Measurements from ENCODE around the gene CCDC149. TPM values are rescaled to one million over a fixed set of nuclear protein-coding genes. Genes with fewer than 3 reads are reported as not detected.

Gene CCDC149
- total RNA-seq, 1 experiment from 2014 or later = 5.3 TPM

DNA sequence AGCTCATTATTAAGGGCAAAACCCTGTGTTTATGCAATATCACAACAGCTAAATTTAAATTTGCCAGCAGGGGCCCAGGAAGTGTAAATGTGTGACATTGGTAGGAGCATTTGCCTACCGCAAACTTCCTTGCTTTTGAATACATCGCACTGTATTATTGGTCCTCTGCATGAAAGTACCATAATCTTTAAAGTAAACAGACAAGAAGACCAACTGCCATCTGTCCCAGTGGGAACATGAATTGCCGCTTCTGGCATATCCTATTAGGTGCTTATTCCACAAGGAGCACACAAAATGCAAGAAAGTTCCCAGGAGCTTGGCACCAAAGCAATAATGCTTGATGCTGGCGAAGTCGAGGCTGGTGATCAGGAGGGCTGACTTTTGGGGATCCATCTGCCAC, 66.1 kb downstream of the CCDC149 start:
- no peaks in the 10 kb centered on the region for H3K9me2 ChIP-seq (ENCODE audit: insufficient read depth)
- no peaks in the 10 kb centered on the region for H3K36me3 ChIP-seq (ENCODE audit: control insufficient read depth in 1 of 2, insufficient read depth in 2 of 2, low read length in 2 of 2)
- CTCF ChIA-PET = no interaction called here
- no peak overlapping the region for H3K4me2 ChIP-seq (ENCODE audit: low read length)
- H3K9me3 ChIP-seq (ENCODE audit: control insufficient read depth in 1 of 2, insufficient read depth in 1 of 2, low read depth in 1 of 2, low read length in 2 of 2) = no peaks in the 10 kb centered on the region
- H3K9ac ChIP-seq (ENCODE audit: low read length) = no peak overlapping the region
- BruUV-seq (replicated peaks) = no TSS peak
- POLR2A ChIA-PET = no interaction called here
- no peaks in the 10 kb centered on the region for H4K20me1 ChIP-seq (ENCODE audit: insufficient read depth)
- H3K79me2 ChIP-seq (ENCODE audit: insufficient read depth, low read length) = no peaks in the 10 kb centered on the region
- ATAC-seq (no peak), DNase-seq (ENCODE audit: low read depth, low spot score) (no peak)
- H3K27me3 ChIP-seq (ENCODE audit: insufficient read depth, low read length) = no peaks in the 10 kb centered on the region
- peaks cover 0 to 8% of the 10 kb centered on the region in 2 experiments; a peak in 2 of 4 replicates for H3K4me1 ChIP-seq (ENCODE audit: control insufficient read depth in 1 of 2, insufficient read depth in 2 of 2, low read length in 2 of 2)
- H3K27ac ChIP-seq (ENCODE audit: low read depth, low read length) = no peak overlapping the region
- intact Hi-C loops (cut with micrococcal nuclease) = no loop called here
- RAD21 ChIA-PET (ENCODE audit: low non-redundant PET in 1 of 2, low total read pairs in 2 of 2, uncharacterized antibody in 2 of 2, unreplicated experiment in 2 of 2) = no interaction called here
- no peak overlapping the region for H2AFZ ChIP-seq (ENCODE audit: low read depth, low read length, poor library complexity, severe bottlenecking)
- TF ChIP-seq POLR2AphosphoS5 (IDR thresholded peaks at IDR 0.05; ENCODE audit: low read depth, low read length) (no peak), RAD21 (IDR thresholded peaks at IDR 0.05; ENCODE audit: low read depth) (no peak), JUND (IDR thresholded peaks at IDR 0.05) (no peak)
- TF ChIP-seq, protein P1, sequence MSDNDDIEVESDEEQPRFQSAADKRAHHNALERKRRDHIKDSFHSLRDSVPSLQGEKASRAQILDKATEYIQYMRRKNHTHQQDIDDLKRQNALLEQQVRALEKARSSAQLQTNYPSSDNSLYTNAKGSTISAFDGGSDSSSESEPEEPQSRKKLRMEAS (IDR thresholded peaks at IDR 0.05) = no peak
- no peak overlapping the region for H3K4me3 ChIP-seq (replicated peaks in 1 of 2; ENCODE audit: low read depth in 1 of 2, low read length in 2 of 2)

DNA sequence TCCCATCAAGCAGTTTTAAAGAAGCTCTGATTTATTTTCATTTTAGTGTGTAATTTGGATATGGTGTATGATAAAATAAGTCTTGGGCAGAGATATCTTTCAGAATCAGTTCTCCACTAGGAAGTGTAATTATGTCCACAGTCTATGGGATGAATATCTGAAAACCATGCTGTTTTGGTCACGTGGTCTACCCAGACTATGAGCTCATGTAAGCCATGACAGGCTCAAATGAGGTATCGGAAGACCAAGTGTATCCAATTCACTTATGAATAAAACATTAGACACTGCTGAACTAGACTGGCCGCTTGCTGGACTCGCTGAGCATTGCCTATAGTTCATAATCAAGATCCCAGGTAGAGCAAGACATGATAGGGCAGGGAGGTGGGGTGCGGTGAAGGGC, 66.9 kb downstream of the CCDC149 start:
- H3K79me2 ChIP-seq (ENCODE audit: insufficient read depth, low read length) = no peaks in the 10 kb centered on the region
- H3K4me1 ChIP-seq (ENCODE audit: control insufficient read depth in 1 of 2, insufficient read depth in 2 of 2, low read length in 2 of 2) = peaks cover 0 to 5% of the 10 kb centered on the region in 2 experiments; a peak in 2 of 4 replicates
- H3K27me3 ChIP-seq (ENCODE audit: insufficient read depth, low read length) = no peaks in the 10 kb centered on the region
- RAD21 ChIA-PET (ENCODE audit: low non-redundant PET in 1 of 2, low total read pairs in 2 of 2, uncharacterized antibody in 2 of 2, unreplicated experiment in 2 of 2) = no interaction called here
- no peaks in the 10 kb centered on the region for H3K36me3 ChIP-seq (ENCODE audit: control insufficient read depth in 1 of 2, insufficient read depth in 2 of 2, low read length in 2 of 2)
- DNase-seq (ENCODE audit: low read depth, low spot score) (no peak), ATAC-seq (no peak)
- POLR2A ChIA-PET = no interaction called here
- no peaks in the 10 kb centered on the region for H3K9me3 ChIP-seq (ENCODE audit: control insufficient read depth in 1 of 2, insufficient read depth in 1 of 2, low read depth in 1 of 2, low read length in 2 of 2)
- H3K4me3 ChIP-seq (replicated peaks in 1 of 2; ENCODE audit: low read depth in 1 of 2, low read length in 2 of 2) = no peak overlapping the region
- no peak overlapping the region for H3K27ac ChIP-seq (ENCODE audit: low read depth, low read length)
- no peak overlapping the region for H3K4me2 ChIP-seq (ENCODE audit: low read length)
- intact Hi-C loops (cut with micrococcal nuclease) = no loop called here
- CTCF ChIA-PET = no interaction called here
- no peak overlapping the region for H2AFZ ChIP-seq (ENCODE audit: low read depth, low read length, poor library complexity, severe bottlenecking)
- no peaks in the 10 kb centered on the region for H3K9me2 ChIP-seq (ENCODE audit: insufficient read depth)
- no peak overlapping the region for H3K9ac ChIP-seq (ENCODE audit: low read length)
- no TSS peak for BruUV-seq (replicated peaks)
- H4K20me1 ChIP-seq (ENCODE audit: insufficient read depth) = no peaks in the 10 kb centered on the region
- TF ChIP-seq CEBPB (IDR thresholded peaks at IDR 0.05; ENCODE audit: low read depth) (no peak), ELF1 (IDR thresholded peaks at IDR 0.05; ENCODE audit: borderline replicate concordance, low read depth) (no peak), POLR2A (IDR thresholded peaks at IDR 0.05; ENCODE audit: borderline replicate concordance, extremely low read depth, insufficient read depth, insufficient read length) (no peak), FOSL1 (IDR thresholded peaks at IDR 0.05; ENCODE audit: low read depth) (no peak), SIN3A (IDR thresholded peaks at IDR 0.05; ENCODE audit: low read depth) (no peak), SP1 (IDR thresholded peaks at IDR 0.05; ENCODE audit: low read depth) (no peak), ZNF274 (IDR thresholded peaks at IDR 0.05; ENCODE audit: low read depth, low read length) (no peak), POLR2AphosphoS5 (IDR thresholded peaks at IDR 0.05; ENCODE audit: low read depth, low read length) (no peak), EZH2phosphoT487 (IDR thresholded peaks at IDR 0.05; ENCODE audit: borderline replicate concordance) (no peak), EGR1 (IDR thresholded peaks at IDR 0.05; ENCODE audit: low read depth) (no peak), YY1 (IDR thresholded peaks at IDR 0.05; ENCODE audit: extremely low read depth, insufficient replicate concordance, low read depth, low read length) (no peak), EZH2 (IDR thresholded peaks at IDR 0.05) (no peak)
- TF ChIP-seq, protein P1 (IDR thresholded peaks at IDR 0.05) = no peak
- TF ChIP-seq, protein P2, sequence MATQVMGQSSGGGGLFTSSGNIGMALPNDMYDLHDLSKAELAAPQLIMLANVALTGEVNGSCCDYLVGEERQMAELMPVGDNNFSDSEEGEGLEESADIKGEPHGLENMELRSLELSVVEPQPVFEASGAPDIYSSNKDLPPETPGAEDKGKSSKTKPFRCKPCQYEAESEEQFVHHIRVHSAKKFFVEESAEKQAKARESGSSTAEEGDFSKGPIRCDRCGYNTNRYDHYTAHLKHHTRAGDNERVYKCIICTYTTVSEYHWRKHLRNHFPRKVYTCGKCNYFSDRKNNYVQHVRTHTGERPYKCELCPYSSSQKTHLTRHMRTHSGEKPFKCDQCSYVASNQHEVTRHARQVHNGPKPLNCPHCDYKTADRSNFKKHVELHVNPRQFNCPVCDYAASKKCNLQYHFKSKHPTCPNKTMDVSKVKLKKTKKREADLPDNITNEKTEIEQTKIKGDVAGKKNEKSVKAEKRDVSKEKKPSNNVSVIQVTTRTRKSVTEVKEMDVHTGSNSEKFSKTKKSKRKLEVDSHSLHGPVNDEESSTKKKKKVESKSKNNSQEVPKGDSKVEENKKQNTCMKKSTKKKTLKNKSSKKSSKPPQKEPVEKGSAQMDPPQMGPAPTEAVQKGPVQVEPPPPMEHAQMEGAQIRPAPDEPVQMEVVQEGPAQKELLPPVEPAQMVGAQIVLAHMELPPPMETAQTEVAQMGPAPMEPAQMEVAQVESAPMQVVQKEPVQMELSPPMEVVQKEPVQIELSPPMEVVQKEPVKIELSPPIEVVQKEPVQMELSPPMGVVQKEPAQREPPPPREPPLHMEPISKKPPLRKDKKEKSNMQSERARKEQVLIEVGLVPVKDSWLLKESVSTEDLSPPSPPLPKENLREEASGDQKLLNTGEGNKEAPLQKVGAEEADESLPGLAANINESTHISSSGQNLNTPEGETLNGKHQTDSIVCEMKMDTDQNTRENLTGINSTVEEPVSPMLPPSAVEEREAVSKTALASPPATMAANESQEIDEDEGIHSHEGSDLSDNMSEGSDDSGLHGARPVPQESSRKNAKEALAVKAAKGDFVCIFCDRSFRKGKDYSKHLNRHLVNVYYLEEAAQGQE (IDR thresholded peaks at IDR 0.05; ENCODE audit: low read depth) = no peak
- TF ChIP-seq, protein P3, sequence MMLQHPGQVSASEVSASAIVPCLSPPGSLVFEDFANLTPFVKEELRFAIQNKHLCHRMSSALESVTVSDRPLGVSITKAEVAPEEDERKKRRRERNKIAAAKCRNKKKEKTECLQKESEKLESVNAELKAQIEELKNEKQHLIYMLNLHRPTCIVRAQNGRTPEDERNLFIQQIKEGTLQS (IDR thresholded peaks at IDR 0.05) = no peak
